RWPE1 (cell line): ENCODE results near the gene APLNR.
A peak's percentile ranks its signal among the peaks of the same experiment; 100 is the strongest.

Experiments
- CTCF ChIA-PET: fragments of 350-600 bp; sonication (Branson Sonifier 250); formaldehyde crosslinking; extraction: SDS; loops from one replicate; lab custom pipeline; 2021; lab: Yijun Ruan, JAX
- POLR2A ChIA-PET: fragments of 400-600 bp; formaldehyde crosslinking; extraction: SDS; loops from one replicate; lab custom pipeline; 2020; ENCODE audit warnings: antibody characterized with exemption; ENCODE audit not compliant: low non-redundant PET; lab: Yijun Ruan, JAX
- DNase-seq: peaks from one replicate; pipeline ENCODE4 v3.0.0; 2012; ENCODE audit warnings: low spot score
- H3K27ac ChIP-seq: fragments of 450-650 bp; 2 replicates; pipeline ENCODE4 v1.5.1; 2017
- TF ChIP-seq, protein P1 (sequence below): fragments of 450-650 bp; conservative IDR thresholded peaks from 2 replicates; pipeline ENCODE4 v1.5.1; 2017; ENCODE audit warnings: low read depth, mild to moderate bottlenecking

APLNR gene

DNA sequence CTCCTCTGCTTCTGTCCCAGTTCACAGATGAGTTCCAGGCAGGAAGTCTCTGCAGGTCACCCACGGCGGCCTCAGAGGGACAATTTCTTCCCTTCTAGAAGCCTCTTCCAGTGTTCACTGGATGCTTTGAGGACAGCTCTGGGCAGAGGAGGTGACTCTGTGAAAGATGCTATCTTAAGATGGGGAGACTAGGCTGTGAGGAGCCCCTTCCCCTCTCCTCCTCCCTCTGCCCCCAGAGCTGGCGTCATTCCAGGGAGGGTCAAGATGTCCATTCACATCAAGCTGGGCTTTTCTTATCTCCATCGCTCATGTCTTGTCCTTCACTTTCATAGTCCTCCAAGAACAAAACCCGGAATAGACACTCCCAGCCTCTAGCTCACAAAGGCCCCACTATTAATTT is 3.3 kb downstream of the APLNR start:
- DNase-seq = no peak
- TF ChIP-seq, protein P1, sequence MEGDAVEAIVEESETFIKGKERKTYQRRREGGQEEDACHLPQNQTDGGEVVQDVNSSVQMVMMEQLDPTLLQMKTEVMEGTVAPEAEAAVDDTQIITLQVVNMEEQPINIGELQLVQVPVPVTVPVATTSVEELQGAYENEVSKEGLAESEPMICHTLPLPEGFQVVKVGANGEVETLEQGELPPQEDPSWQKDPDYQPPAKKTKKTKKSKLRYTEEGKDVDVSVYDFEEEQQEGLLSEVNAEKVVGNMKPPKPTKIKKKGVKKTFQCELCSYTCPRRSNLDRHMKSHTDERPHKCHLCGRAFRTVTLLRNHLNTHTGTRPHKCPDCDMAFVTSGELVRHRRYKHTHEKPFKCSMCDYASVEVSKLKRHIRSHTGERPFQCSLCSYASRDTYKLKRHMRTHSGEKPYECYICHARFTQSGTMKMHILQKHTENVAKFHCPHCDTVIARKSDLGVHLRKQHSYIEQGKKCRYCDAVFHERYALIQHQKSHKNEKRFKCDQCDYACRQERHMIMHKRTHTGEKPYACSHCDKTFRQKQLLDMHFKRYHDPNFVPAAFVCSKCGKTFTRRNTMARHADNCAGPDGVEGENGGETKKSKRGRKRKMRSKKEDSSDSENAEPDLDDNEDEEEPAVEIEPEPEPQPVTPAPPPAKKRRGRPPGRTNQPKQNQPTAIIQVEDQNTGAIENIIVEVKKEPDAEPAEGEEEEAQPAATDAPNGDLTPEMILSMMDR = no peak
- H3K27ac ChIP-seq = no peak overlapping the region
- CTCF ChIA-PET = interaction anchor here (0.6 kb wide), 1 partner anchor 76 kb away, joined by 4 read pairs; no protein-coding TSS in a partner anchor
- POLR2A ChIA-PET = no interaction called here

DNA sequence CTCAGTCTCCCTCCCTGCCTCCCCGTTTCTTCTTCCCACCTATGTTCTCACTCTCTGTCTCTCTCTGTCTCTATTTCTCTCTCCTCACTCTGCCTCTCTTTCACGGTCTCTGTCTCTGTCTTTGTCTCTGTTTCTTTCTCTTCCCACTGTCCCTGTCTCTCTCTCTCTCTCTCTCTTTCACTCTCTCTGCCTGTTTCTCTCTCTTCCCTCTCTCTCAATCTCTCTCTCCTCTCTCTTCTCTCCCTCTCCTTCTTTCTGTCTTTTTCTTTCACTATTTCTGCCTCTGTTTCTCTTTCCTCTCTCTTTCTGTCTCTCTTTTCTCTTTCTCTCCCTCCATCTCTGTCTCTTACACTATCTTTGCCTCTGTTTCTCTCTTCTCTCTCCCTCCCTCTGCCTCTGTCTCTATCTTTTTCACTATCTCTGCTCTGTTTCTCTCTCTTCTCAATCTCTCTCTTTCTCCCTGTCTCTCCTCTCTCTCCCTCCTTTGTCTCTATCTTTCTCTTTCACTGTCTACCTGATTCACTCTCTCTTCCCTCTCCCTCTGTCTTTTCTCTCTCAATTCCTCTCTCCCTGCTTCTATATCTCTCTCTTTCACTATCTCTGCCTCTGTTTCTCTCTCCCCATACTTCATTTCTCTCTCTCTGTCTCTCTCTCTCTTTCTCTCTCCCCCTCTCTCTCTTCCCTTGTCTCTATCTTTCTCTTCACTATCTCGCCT is 5.4 kb downstream of the APLNR start:
- TF ChIP-seq, protein P1 = no peak
- ChIA-PET CTCF (no interaction called here), POLR2A (no interaction called here)
- H3K27ac ChIP-seq = no peak overlapping the region
- DNase-seq = no peak

DNA sequence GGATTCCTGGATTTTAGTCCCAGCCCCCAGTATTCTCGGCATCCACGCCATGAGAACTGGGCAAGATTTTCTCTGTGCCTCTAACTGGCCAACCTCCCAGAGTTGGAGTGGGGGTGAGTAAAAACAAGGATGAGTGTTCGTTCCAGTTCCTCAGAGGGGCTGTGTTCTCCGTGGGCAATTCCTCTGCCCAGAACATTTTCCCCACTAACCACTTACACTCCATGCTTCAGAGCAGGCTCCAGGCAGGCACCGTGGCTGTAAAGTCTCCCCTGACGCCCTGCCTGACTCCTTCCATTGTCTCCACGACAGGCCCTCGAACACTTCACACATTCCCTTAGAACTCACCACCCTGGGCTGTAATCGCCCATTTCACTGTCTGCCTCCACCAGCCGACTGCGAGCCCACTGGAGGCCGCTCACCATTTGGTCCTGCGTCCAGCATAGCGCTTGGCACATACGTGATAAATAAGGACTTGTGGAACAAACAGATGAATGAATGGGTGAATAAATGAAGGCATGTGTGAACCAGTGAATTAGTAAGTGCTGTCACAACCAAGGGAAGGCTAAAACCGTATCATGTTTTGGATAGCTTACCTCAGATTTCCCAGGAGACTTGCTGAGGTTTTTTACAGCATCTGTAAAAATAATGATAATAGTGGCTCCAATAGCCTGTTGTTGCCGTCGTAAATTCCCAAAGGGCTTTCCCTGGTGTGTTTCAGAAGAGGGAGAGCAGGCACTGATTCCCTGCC is 6.1 kb downstream of the APLNR start:
- ChIA-PET CTCF (no interaction called here), POLR2A (no interaction called here)
- TF ChIP-seq, protein P1 = no peak
- no peak for DNase-seq
- H3K27ac ChIP-seq = no peak overlapping the region

DNA sequence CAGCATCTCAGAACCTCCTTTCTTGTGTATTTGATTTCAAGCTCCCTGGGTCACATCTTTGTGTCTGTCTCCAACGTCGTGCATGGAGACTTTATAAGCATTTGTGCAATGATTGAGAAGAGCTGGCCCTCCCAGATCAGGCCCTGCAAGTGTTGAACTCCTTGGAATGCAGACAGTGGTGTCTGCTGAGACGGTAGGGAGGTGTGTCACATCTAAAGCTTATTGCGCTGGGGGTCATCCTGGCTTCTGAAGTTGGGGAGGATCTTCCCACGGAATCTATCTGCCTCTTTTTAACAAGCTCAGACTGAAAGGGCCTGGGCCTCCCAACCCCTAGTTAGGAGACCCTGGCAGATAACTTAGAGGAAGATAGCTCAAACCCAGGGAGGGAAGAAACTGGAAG is 6.7 kb downstream of the APLNR start:
- CTCF ChIA-PET = no interaction called here
- POLR2A ChIA-PET = no interaction called here
- no peak for DNase-seq
- H3K27ac ChIP-seq = no peak overlapping the region
- TF ChIP-seq, protein P1 = no peak

DNA sequence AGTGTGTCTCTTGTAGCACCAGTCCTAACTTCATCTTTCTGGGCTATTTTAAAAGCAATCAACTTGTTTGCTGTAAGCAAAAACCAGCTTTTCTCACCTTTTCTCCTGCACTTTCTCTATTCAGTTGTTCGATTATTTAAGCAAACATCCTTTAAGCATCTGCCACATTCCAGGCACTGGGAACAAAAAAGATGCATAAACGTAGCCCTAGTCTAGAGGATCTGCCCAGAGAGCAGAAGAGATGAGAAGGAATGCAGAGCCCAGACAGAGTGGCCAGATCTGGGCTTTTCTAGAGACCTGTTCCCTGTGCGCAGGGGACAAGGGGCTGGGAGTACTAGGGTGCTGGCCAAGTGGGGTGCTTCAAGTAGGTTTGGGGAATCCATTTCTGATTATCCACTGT is 8.4 kb downstream of the APLNR start:
- ChIA-PET CTCF (no interaction called here), POLR2A (no interaction called here)
- no peak overlapping the region for H3K27ac ChIP-seq
- no peak for DNase-seq
- TF ChIP-seq, protein P1 = no peak

DNA sequence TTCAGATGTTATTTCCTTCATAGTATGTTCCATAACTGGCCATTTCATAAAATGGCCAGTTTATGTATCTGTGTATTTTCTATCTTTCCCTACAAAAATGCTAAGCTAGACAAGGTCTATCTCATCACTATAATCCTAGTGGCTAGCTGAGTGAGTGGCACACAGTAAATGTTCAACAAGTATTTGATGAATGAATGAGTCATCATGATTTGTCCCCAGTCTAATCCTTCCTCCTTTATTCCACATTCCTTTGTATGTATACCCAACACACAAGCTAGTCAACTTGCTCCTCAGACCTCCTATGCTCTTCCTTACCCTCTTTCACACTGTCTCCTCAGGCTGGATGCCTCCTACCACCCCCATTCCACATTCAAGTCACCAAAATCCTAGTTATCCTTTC is 12.5 kb downstream of the APLNR start:
- TF ChIP-seq, protein P1 = no peak
- DNase-seq = peak; percentile 30
- CTCF ChIA-PET = interaction anchor here (0.6 to 1.0 kb wide), 2 partner anchors 25 to 369 kb away, joined by 3 read pairs; no protein-coding TSS in a partner anchor
- H3K27ac ChIP-seq = no peak overlapping the region
- POLR2A ChIA-PET = no interaction called here
